Measurements from ENCODE around the gene CYGB.
A peak's percentile ranks its signal among the peaks of the same experiment; 100 is the strongest.
"Not testable (repeated sequence)": the region's sequence is repeated elsewhere in the genome, so short reads cannot be mapped to it uniquely, and the experiment has no call there.

Gene CYGB

DNA sequence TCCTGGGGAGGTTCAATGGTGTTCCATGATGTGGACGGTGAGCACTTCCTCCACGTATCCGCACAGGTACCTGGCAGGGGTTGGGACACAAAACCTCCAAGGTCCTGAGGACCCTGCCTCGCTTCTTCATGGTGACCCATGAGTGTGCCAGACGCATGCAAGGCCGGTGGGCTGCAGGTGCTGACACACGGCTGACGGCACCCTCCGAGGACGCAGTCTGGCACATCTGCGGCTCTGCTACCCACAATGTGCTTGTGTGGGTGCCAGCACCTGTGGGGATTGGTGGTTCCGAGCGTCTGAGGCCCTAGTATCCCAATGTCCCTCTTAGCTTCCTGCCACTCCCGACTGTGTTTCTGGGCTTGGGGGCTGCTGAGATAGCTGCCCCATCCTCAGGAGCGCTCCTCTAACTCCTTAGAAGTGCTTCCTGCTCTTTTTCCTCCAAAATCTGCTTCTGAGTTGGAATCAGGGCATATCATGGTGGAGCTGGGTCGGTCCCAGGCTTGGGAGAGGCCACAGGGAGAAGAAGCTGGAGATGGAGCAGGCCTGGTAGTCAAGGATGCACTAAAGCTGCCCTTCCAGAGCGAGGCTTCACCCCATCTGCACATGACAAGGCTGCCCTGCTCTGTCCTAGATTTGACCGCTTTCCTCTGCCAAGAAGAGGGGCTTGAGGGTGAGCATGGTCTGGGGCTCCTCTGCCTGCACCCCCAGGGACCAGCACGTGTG is 1.6 kb downstream of the CYGB start:
- TF ChIP-seq, protein P1, sequence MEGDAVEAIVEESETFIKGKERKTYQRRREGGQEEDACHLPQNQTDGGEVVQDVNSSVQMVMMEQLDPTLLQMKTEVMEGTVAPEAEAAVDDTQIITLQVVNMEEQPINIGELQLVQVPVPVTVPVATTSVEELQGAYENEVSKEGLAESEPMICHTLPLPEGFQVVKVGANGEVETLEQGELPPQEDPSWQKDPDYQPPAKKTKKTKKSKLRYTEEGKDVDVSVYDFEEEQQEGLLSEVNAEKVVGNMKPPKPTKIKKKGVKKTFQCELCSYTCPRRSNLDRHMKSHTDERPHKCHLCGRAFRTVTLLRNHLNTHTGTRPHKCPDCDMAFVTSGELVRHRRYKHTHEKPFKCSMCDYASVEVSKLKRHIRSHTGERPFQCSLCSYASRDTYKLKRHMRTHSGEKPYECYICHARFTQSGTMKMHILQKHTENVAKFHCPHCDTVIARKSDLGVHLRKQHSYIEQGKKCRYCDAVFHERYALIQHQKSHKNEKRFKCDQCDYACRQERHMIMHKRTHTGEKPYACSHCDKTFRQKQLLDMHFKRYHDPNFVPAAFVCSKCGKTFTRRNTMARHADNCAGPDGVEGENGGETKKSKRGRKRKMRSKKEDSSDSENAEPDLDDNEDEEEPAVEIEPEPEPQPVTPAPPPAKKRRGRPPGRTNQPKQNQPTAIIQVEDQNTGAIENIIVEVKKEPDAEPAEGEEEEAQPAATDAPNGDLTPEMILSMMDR (IDR thresholded peaks at IDR 0.05; ENCODE audit: low read depth, low read length, missing control alignments), result no peak
- no peaks in the 10 kb centered on the region for H3K36me3 ChIP-seq (replicated peaks)
- H3K27me3 ChIP-seq (replicated peaks), result no peaks in the 10 kb centered on the region
- in situ Hi-C loops (cut with HindIII; ENCODE audit: low pct_ligation_motif_present, low sequenced_read_pairs), result no loop called here
- H3K27ac ChIP-seq, result no peak overlapping the region
- DNase-seq, result no peak
- peak overlapping the region; percentile 58 for H3K4me3 ChIP-seq (ENCODE audit: low read depth, low read length)

DNA sequence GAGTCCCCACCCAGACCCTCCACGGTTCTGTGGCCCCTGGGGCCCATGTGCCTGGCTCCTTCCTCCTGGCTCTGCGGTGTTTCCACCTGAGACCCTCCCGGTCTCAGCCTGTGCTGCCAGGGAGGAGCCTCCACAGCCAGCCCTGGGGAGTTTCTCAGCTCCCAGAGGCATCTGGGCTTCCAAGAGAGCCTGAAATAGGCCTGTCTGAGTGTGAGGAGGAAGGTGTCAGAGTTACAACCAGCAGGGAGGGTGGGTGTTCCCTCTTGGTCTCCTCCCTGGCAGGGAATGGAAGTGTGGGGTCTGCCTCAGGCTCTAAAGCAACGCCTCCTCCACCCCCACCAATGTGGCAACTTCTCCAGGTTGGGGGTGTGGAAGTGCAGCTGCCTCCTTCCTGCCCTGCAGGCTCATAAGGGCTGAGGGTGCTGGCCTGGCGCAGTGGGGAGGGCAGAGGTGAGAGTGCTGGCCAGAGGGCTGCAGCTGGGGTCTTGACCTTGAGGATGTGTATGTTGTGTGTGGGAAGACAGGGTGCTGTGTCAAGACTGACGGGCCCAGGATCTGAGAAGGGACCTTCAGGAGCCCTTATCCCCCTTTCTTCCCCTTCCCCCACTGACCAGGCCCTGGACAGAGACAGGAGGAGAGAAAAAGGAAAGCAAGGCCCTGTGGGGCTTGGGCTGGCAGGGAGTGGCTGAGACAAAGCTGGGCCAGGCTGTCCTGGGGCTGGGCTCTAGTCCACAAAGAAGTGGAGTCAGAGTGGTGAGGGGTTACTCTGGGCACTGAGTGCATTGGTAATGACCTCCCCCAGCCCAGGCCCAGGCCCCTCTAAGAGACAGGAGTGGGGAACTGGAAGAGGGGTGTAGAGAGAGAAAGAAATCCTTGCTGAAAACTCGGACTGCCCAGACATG is 2.4 kb downstream of the CYGB start:
- TF ChIP-seq, protein P1 (IDR thresholded peaks at IDR 0.05; ENCODE audit: low read depth, low read length, missing control alignments), result no peak
- no peak for DNase-seq
- in situ Hi-C loops (cut with HindIII; ENCODE audit: low pct_ligation_motif_present, low sequenced_read_pairs), result no loop called here
- H3K36me3 ChIP-seq (replicated peaks), result no peaks in the 10 kb centered on the region
- H3K27ac ChIP-seq, result no peak overlapping the region
- H3K27me3 ChIP-seq (replicated peaks), result no peaks in the 10 kb centered on the region
- no peak overlapping the region for H3K4me3 ChIP-seq (ENCODE audit: low read depth, low read length)

DNA sequence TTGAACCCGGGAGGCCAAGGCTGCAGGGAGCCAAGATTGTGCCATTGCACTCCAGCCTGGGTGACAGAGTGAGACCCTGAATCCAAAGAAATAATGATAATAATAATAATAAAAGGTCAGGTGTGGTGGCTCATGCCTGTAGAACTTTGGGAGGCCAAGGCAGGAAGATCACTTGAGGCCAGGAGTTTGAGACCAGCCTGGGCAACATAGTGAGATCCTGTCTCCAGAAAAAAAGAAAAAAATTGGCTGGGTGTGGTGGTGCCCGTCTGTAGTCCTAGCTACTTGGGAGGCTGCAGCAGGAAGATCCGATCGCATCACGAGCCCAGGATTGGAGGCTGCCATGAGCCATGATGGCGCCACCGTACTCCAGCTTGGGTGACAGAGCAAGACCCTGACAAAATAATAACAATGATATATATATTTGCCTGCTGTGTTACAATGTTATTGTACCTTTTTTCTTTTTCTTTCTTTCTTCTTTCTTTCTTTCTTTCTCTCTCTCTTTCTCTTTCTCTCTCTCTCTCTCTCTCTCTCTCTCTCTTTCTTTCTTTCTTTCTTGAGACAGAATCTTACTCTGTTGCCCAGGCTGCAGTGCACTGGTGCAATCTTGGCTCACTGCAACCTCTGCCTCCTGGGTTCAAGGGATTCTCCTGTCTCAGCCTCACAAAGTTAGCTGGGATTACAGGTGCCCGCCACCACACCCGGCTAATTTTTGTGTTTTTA is 3.7 kb downstream of the CYGB start:
- in situ Hi-C loops (cut with HindIII; ENCODE audit: low pct_ligation_motif_present, low sequenced_read_pairs); H3K36me3 ChIP-seq (replicated peaks); H3K4me3 ChIP-seq (ENCODE audit: low read depth, low read length); DNase-seq; H3K27ac ChIP-seq; H3K27me3 ChIP-seq (replicated peaks): not testable (repeated sequence)

DNA sequence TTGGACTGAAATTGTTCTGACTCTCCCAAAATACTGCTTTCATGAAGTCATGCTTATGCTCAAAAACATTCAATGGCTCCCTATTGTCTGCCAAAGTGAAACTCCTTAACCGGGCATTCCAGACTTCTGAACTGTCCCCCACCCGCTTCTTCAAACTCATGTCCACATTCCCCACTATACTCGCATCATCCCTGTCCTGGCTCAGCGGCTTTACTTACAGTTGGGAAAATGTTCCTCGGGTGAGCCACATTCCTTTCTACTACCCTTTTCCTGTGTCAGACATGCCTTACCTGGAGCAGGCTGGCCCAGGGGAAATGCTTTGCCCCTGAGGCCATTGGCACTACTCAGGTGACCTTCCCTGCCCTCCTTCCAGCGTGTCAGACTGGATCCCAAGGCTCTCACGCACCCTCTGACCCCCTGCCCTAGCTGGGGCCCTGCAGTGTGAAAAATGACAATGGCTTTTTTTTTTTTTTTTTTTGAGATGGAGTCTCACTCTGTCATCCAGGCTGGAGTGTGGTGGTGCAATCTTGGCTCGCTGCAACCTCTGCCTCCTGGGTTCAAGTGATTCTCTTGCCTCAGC is 5.3 kb downstream of the CYGB start:
- H3K27ac ChIP-seq, result no peak overlapping the region
- no peak overlapping the region for H3K4me3 ChIP-seq (ENCODE audit: low read depth, low read length)
- DNase-seq, result no peak
- TF ChIP-seq, protein P1 (IDR thresholded peaks at IDR 0.05; ENCODE audit: low read depth, low read length, missing control alignments), result no peak
- no peaks in the 10 kb centered on the region for H3K27me3 ChIP-seq (replicated peaks)
- no peaks in the 10 kb centered on the region for H3K36me3 ChIP-seq (replicated peaks)
- in situ Hi-C loops (cut with HindIII; ENCODE audit: low pct_ligation_motif_present, low sequenced_read_pairs), result no loop called here

DNA sequence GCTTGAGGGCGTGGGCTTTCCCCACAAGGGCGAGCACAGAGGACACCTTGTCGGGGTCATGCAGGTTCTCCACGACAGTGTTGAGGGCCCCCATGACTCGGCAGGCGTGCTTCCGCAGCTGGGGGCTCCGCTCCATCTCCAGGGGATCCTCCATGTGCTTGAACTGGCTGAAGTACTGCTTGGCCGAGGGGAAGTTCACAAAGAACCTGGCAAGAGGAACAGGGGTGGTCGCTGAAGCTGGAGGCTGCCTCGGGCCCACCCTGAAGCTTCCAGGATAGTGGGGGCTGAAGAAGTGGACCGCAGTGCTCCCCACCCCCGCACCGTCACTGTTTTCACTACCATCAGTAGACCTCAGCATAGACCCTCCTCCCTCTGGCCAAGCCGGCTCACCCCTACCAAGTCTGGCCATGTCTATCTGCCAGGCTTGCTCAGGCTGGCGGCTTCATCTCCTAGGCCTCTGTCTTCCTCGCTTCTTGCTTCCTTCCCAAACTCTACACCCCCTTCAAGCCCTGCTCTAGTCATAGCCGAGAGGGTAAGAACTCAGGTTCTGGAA is 5.9 kb downstream of the CYGB start:
- no peaks in the 10 kb centered on the region for H3K36me3 ChIP-seq (replicated peaks)
- H3K4me3 ChIP-seq (ENCODE audit: low read depth, low read length), result no peak overlapping the region
- no peak for DNase-seq
- in situ Hi-C loops (cut with HindIII; ENCODE audit: low pct_ligation_motif_present, low sequenced_read_pairs), result no loop called here
- TF ChIP-seq, protein P1 (IDR thresholded peaks at IDR 0.05; ENCODE audit: low read depth, low read length, missing control alignments), result no peak
- no peaks in the 10 kb centered on the region for H3K27me3 ChIP-seq (replicated peaks)
- H3K27ac ChIP-seq, result no peak overlapping the region

Measured in brain microvascular endothelial cell (primary cell).